ENCODE data around the gene GMDS. TPM values are rescaled to one million over a fixed set of nuclear protein-coding genes. Genes with fewer than 3 reads are reported as not detected.

The GMDS gene
- polyA plus RNA-seq, 1 donor (not counting 4 experiments of a cell fraction or from before 2014, with no cell fraction given) = 22.1 TPM

GRCh38 chr6:1984346-1984994 lies 260.9 kb downstream of the GMDS start:
- no peak overlapping the region for H3K9ac ChIP-seq (ENCODE audit: control insufficient read depth, extremely low read depth, insufficient read depth, low read length)
- no peaks in the 10 kb centered on the region for H4K20me1 ChIP-seq (ENCODE audit: control insufficient read depth, extremely low read depth, insufficient read depth, low read length)
- H3K27me3 ChIP-seq (ENCODE audit: control insufficient read depth, extremely low read depth, insufficient read depth, low read length) = no peaks in the 10 kb centered on the region
- no peak for FAIRE-seq
- no peak overlapping the region for H3K4me2 ChIP-seq (ENCODE audit: control insufficient read depth, extremely low read depth, insufficient read depth, low read depth, low read length)
- dilution Hi-C loops (cut with MboI; ENCODE audit: extremely low pct_ligation_motif_present, low sequenced_read_pairs) = no loop called here
- H3K36me3 ChIP-seq (ENCODE audit: control insufficient read depth in 2 of 2, extremely low read depth in 1 of 2, insufficient read depth in 2 of 2, low read length in 2 of 2) = no peaks in the 10 kb centered on the region
- no peaks in the 10 kb centered on the region for H3K9me1 ChIP-seq (ENCODE audit: control insufficient read depth, extremely low read depth, insufficient read depth, low read length)
- H3K4me1 ChIP-seq (ENCODE audit: control insufficient read depth, extremely low read depth, insufficient read depth, low read length) = peaks cover 10% of the 10 kb centered on the region
- H3K4me3 ChIP-seq (ENCODE audit: control insufficient read depth in 2 of 3, extremely low read depth in 1 of 3, insufficient read depth in 2 of 3, low read depth in 1 of 3, low read length in 3 of 3) = no peak overlapping the region
- no peaks in the 10 kb centered on the region for H3K9me3 ChIP-seq (ENCODE audit: control insufficient read depth, low read depth, low read length)
- no peaks in the 10 kb centered on the region for H3K79me2 ChIP-seq (ENCODE audit: control insufficient read depth, insufficient read depth, low read length)
- TF ChIP-seq, protein P1, sequence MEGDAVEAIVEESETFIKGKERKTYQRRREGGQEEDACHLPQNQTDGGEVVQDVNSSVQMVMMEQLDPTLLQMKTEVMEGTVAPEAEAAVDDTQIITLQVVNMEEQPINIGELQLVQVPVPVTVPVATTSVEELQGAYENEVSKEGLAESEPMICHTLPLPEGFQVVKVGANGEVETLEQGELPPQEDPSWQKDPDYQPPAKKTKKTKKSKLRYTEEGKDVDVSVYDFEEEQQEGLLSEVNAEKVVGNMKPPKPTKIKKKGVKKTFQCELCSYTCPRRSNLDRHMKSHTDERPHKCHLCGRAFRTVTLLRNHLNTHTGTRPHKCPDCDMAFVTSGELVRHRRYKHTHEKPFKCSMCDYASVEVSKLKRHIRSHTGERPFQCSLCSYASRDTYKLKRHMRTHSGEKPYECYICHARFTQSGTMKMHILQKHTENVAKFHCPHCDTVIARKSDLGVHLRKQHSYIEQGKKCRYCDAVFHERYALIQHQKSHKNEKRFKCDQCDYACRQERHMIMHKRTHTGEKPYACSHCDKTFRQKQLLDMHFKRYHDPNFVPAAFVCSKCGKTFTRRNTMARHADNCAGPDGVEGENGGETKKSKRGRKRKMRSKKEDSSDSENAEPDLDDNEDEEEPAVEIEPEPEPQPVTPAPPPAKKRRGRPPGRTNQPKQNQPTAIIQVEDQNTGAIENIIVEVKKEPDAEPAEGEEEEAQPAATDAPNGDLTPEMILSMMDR (optimal IDR thresholded peaks at IDR 0.05 in 1 of 3, IDR thresholded peaks at IDR 0.05 in 1 of 3, conservative IDR thresholded peaks at IDR 0.05 in 1 of 3; ENCODE audit: extremely low read depth in 1 of 3, insufficient read depth in 2 of 3, low read length in 3 of 3) = no peak
- no peak for TF ChIP-seq EZH2 (IDR thresholded peaks at IDR 0.05; ENCODE audit: low read length)
- no peak overlapping the region for H2AFZ ChIP-seq (ENCODE audit: control insufficient read depth, low read length)
- no peak overlapping the region for H3K27ac ChIP-seq (ENCODE audit: control insufficient read depth, insufficient read depth, low read length)
- DNase-seq (ENCODE audit: low read depth, low spot score) = no peak

DNA sequence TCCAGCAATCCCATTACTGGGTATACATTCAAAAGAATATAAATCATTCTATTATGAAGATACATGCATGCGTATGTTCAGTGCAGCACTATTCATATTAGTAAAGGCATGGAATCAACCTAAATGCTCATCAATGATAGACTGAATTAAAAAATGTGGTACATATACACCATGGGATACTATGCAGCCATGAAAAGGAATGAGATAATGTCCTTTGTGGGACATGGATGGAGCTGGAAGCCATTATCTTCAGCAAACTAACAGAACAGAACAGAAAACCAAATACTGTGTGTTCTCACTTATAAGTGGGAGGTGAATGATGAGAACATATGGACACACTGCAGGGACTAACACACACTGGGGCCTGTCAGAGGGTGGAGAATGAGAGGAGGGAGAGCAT lies 261.6 kb downstream of the GMDS start:
- TF ChIP-seq, protein P1 (optimal IDR thresholded peaks at IDR 0.05 in 1 of 3, IDR thresholded peaks at IDR 0.05 in 1 of 3, conservative IDR thresholded peaks at IDR 0.05 in 1 of 3; ENCODE audit: extremely low read depth in 1 of 3, insufficient read depth in 2 of 3, low read length in 3 of 3) = no peak
- no peak for TF ChIP-seq EZH2 (IDR thresholded peaks at IDR 0.05; ENCODE audit: low read length)
- Histone ChIP-seq H3K9ac (ENCODE audit: control insufficient read depth, extremely low read depth, insufficient read depth, low read length) (no peak overlapping the region), H3K79me2 (ENCODE audit: control insufficient read depth, insufficient read depth, low read length) (no peaks in the 10 kb centered on the region), H3K9me1 (ENCODE audit: control insufficient read depth, extremely low read depth, insufficient read depth, low read length) (no peaks in the 10 kb centered on the region), H3K27ac (ENCODE audit: control insufficient read depth, insufficient read depth, low read length) (no peak overlapping the region), H4K20me1 (ENCODE audit: control insufficient read depth, extremely low read depth, insufficient read depth, low read length) (no peaks in the 10 kb centered on the region), H3K9me3 (ENCODE audit: control insufficient read depth, low read depth, low read length) (no peaks in the 10 kb centered on the region), H3K4me3 (ENCODE audit: control insufficient read depth in 2 of 3, extremely low read depth in 1 of 3, insufficient read depth in 2 of 3, low read depth in 1 of 3, low read length in 3 of 3) (no peak overlapping the region), H3K4me2 (ENCODE audit: control insufficient read depth, extremely low read depth, insufficient read depth, low read depth, low read length) (no peak overlapping the region), H3K27me3 (ENCODE audit: control insufficient read depth, extremely low read depth, insufficient read depth, low read length) (no peaks in the 10 kb centered on the region), H3K36me3 (ENCODE audit: control insufficient read depth in 2 of 2, extremely low read depth in 1 of 2, insufficient read depth in 2 of 2, low read length in 2 of 2) (no peaks in the 10 kb centered on the region), H3K4me1 (ENCODE audit: control insufficient read depth, extremely low read depth, insufficient read depth, low read length) (peaks cover 10% of the 10 kb centered on the region), H2AFZ (ENCODE audit: control insufficient read depth, low read length) (no peak overlapping the region)
- dilution Hi-C loops (cut with MboI; ENCODE audit: extremely low pct_ligation_motif_present, low sequenced_read_pairs) = no loop called here
- FAIRE-seq (no peak), DNase-seq (ENCODE audit: low read depth, low spot score) (no peak)

Measured in keratinocyte (primary cell).